NCI-H2196 treated with DMSO at 0.1 percent for 48 hours (cell line): Measurements from ENCODE around the gene INPPL1.

Experiments
- DNase-seq: peaks from one replicate; lab custom pipeline; 2025; ENCODE audit not compliant: unreplicated experiment; lab: John Stamatoyannopoulos, UW

INPPL1 gene

GRCh38 chr11:72283947-72284346 lies 59.4 kb downstream of the INPPL1 start:
- DNase-seq: no peak

GRCh38 chr11:72287293-72287692 lies 62.7 kb downstream of the INPPL1 start:
- no peak for DNase-seq
